HepG2 (cell line): ENCODE measurements around the gene KRABD2.

Experiments used
- ATAC-seq: fragments of 200-7000 bp; cut with Tn5 transposase; 3 replicates; pipeline ENCODE4 v1.9.1; 2020; ENCODE audit warnings: mild to moderate bottlenecking, moderate library complexity
- BruUV-seq: library from RNA; stranded (reverse); fragments of 400-500 nt; replicated peaks from 2 replicates; lab custom pipeline; 2021; lab: Mats Ljungman, UMichigan
- CTCF ChIA-PET: fragments of 300-600 bp; formaldehyde crosslinking; extraction: SDS; loops from one replicate; lab custom pipeline; 2021; ENCODE audit warnings: low total read pairs, inconsistent platforms, low intra/inter-chr PET ratio; lab: Yijun Ruan, JAX
- POLR2A ChIA-PET: fragments of 350-600 bp; sonication (Branson Sonifier 250); formaldehyde crosslinking; loops from one replicate; lab custom pipeline; 2020; ENCODE audit warnings: antibody characterized with exemption, inconsistent platforms; lab: Yijun Ruan, JAX
- DNase-seq: peaks from one replicate; pipeline ENCODE4 v3.0.0-alpha.2; 2015; ENCODE audit warnings: low spot score
- FAIRE-seq: peaks from 3 replicates; lab custom pipeline; 2011; peaks lifted over from hg19 to GRCh38; lab: Jason Lieb, UNC
- H2AFZ ChIP-seq: one replicate; pipeline ENCODE4 v1.6.1; 2011; ENCODE audit warnings: low read length, inconsistent platforms
- H3K27ac ChIP-seq: fragments of 300-600 bp; 3 replicates; pipeline ENCODE4 v1.8.0; 2011; ENCODE audit warnings: mixed run types, mild to moderate bottlenecking, mixed read lengths, low read length, inconsistent platforms; ENCODE audit not compliant: insufficient read depth; ENCODE audit errors: extremely low read length
- H3K27me3 ChIP-seq, 2 experiments: fragments of 200-600 bp in 1 of 2; 2 replicates in 1 of 2; 3 replicates in 1 of 2; pipeline versions ENCODE4 v1.6.0 to v1.8.0; 2011; ENCODE audit warnings: low read length in 2 of 2, mild to moderate bottlenecking in 2 of 2, moderate library complexity in 2 of 2, inconsistent platforms in 1 of 2; ENCODE audit not compliant: insufficient read depth in 2 of 2, control insufficient read depth in 1 of 2
- H3K36me3 ChIP-seq, 2 experiments: fragments of 200-600 bp in 1 of 2; replicated peaks in 1 of 2; 2 replicates in 1 of 2; 3 replicates in 1 of 2; pipeline versions ENCODE4 v1.5.1 to v1.8.0; 2011; ENCODE audit warnings: low read length in 2 of 2, inconsistent platforms in 1 of 2; ENCODE audit not compliant: insufficient read depth in 2 of 2, control insufficient read depth in 1 of 2
- H3K4me1 ChIP-seq: 2 replicates; pipeline ENCODE4 v1.5.1; 2012; ENCODE audit warnings: low read length, inconsistent platforms; ENCODE audit not compliant: insufficient read depth
- H3K4me2 ChIP-seq: 2 replicates; pipeline ENCODE4 v1.6.0; 2011; ENCODE audit warnings: low read depth, low read length, inconsistent platforms
- H3K4me3 ChIP-seq, 3 experiments: fragments of 200-600 bp in 1 of 3; sonication (generic), shearing (Covaris generic) in 1 of 3; replicated peaks in 1 of 3; 2 replicates each; pipeline ENCODE4 v1.5.1; 2011 to 2016; ENCODE audit warnings: low read length in 3 of 3, inconsistent platforms in 2 of 3, low read depth in 2 of 3, mild to moderate bottlenecking in 2 of 3, control low read depth in 1 of 3, mixed read lengths in 1 of 3; ENCODE audit not compliant: insufficient read depth in 1 of 3
- H3K79me2 ChIP-seq: one replicate; pipeline ENCODE4 v1.6.1; 2011; ENCODE audit warnings: low read length, inconsistent platforms; ENCODE audit not compliant: insufficient read depth
- H3K9ac ChIP-seq: 2 replicates; pipeline ENCODE4 v1.6.0; 2011; ENCODE audit warnings: mild to moderate bottlenecking, low read depth, low read length, inconsistent platforms; ENCODE audit not compliant: insufficient read depth
- H3K9me3 ChIP-seq: 2 replicates; pipeline ENCODE4 v1.5.1; 2012; ENCODE audit warnings: mild to moderate bottlenecking, low read length
- H4K20me1 ChIP-seq: 2 replicates; pipeline ENCODE4 v1.6.0; 2011; ENCODE audit warnings: inconsistent platforms, mild to moderate bottlenecking, low read length, moderate library complexity; ENCODE audit not compliant: insufficient read depth
- CHCHD3 ChIP-seq: sonication (generic); formaldehyde crosslinking; IDR thresholded peaks from 2 replicates; pipeline ENCODE4 v1.8.0; 2022; ENCODE audit warnings: mild to moderate bottlenecking, missing genetic modification reagents, moderate library complexity
- DR1 ChIP-seq: sonication (generic); formaldehyde crosslinking; IDR thresholded peaks from 2 replicates; pipeline ENCODE4 v1.8.0; 2021; ENCODE audit warnings: mild to moderate bottlenecking, missing genetic modification reagents, inconsistent platforms
- ELF3 ChIP-seq: IDR thresholded peaks from 2 replicates; pipeline ENCODE4 v1.6.1; 2016; ENCODE audit warnings: missing genetic modification reagents, missing compliant biosample characterization
- HNRNPH1 ChIP-seq: fragments of 200-400 bp; formaldehyde crosslinking; optimal IDR thresholded peaks from 2 replicates; pipeline ENCODE3; 2017; ENCODE audit warnings: mild to moderate bottlenecking, low read depth, low read length
- KLF6 ChIP-seq: IDR thresholded peaks from 2 replicates; pipeline ENCODE4 v1.8.0; 2016; ENCODE audit warnings: missing biosample characterization, missing genetic modification reagents
- MIER2 ChIP-seq: IDR thresholded peaks from 2 replicates; pipeline ENCODE4 v1.6.1; 2016; ENCODE audit warnings: missing biosample characterization, missing genetic modification reagents
- MLXIP ChIP-seq: sonication (generic); formaldehyde crosslinking; IDR thresholded peaks from 2 replicates; pipeline ENCODE4 v1.9.0; 2021; ENCODE audit warnings: missing genetic modification reagents, borderline replicate concordance
- NFYB ChIP-seq: sonication (generic); formaldehyde crosslinking; IDR thresholded peaks from 2 replicates; pipeline ENCODE4 v1.4.0; 2020; ENCODE audit warnings: missing genetic modification reagents
- POLR2A ChIP-seq, 2 experiments: IDR thresholded peaks; 2 replicates each; pipeline ENCODE4 v1.6.1; 2011; ENCODE audit warnings: low read depth in 2 of 2, low read length in 2 of 2, mild to moderate bottlenecking in 1 of 2, moderate library complexity in 1 of 2; ENCODE audit not compliant: insufficient read depth in 1 of 2
- SPEN ChIP-seq: sonication (generic); formaldehyde crosslinking; IDR thresholded peaks from 2 replicates; pipeline ENCODE4 v1.5.1; 2020; ENCODE audit warnings: low read depth, mild to moderate bottlenecking, missing genetic modification reagents
- U2AF1 ChIP-seq: fragments of 200-400 bp; formaldehyde crosslinking; optimal IDR thresholded peaks from 2 replicates; pipeline ENCODE3; 2017; ENCODE audit warnings: mild to moderate bottlenecking, low read depth, low read length
- ZNF235 ChIP-seq: sonication (generic); formaldehyde crosslinking; IDR thresholded peaks from 2 replicates; pipeline ENCODE4 v1.8.1; 2023; ENCODE audit warnings: mild to moderate bottlenecking, missing genetic modification reagents, borderline replicate concordance
- ZNF564 ChIP-seq: sonication (generic); formaldehyde crosslinking; IDR thresholded peaks from 2 replicates; pipeline ENCODE4 v1.8.1; 2023; ENCODE audit warnings: mild to moderate bottlenecking, missing genetic modification reagents
- ZNF724P ChIP-seq: sonication (generic); formaldehyde crosslinking; IDR thresholded peaks from 2 replicates; pipeline ENCODE4 v1.8.0; 2022; ENCODE audit warnings: missing genetic modification reagents, borderline replicate concordance
- ZSCAN22 ChIP-seq: sonication (generic); formaldehyde crosslinking; IDR thresholded peaks from 2 replicates; pipeline ENCODE4 v1.4.0; 2020; ENCODE audit warnings: mild to moderate bottlenecking, missing genetic modification reagents
- WGBS: methylation state at CpG from one replicate; pipeline ENCODE4 v1.1.6; 2017; ENCODE audit warnings: low lambda C conversion rate; 5-methylcytosine and 5-hydroxymethylcytosine counted together
- in situ Hi-C: cut with HindIII; loops from 2 replicates; pipeline ENCODE4 v1.10.0; 2017; ENCODE audit warnings: low pct_unique_long_range_greater_than_20kb; ENCODE audit not compliant: extremely low pct_ligation_motif_present
- intact Hi-C: fragments of 100-400 bp; cut with micrococcal nuclease; formaldehyde crosslinking; loops from one replicate; pipeline ENCODE4 v1.10.0; 2022; ENCODE audit not compliant: unreplicated experiment

The KRABD2 gene

GRCh38 chr17:8387914-8388651 is 11.6 kb upstream of the KRABD2 start:
- DNase-seq (no peak), FAIRE-seq (no peak), ATAC-seq (no peak)
- TF ChIP-seq HNRNPH1 (no peak), MLXIP (CRISPR knock-in tag) (no peak), ZNF564 (CRISPR knock-in tag) (no peak), POLR2A (IDR thresholded peaks at IDR 0.05; ENCODE audit: insufficient read depth in 1 of 2, low read depth in 2 of 2, low read length in 2 of 2) (no peak), ZNF724P (CRISPR knock-in tag) (no peak), SPEN (CRISPR knock-in tag) (no peak), CHCHD3 (no peak), KLF6 (CRISPR knock-in tag) (no peak), ZSCAN22 (CRISPR knock-in tag) (no peak), MIER2 (CRISPR knock-in tag) (no peak), NFYB (no peak), ZNF235 (CRISPR knock-in tag) (no peak), U2AF1 (no peak), ELF3 (CRISPR knock-in tag) (no peak), DR1 (CRISPR knock-in tag) (no peak)
- no peaks in the 10 kb centered on the region for H3K9me3 ChIP-seq
- no peak overlapping the region for H2AFZ ChIP-seq
- BruUV-seq, result no TSS peak
- in situ Hi-C loops (no loop called here), intact Hi-C loops (loop anchor here (10.0 kb wide), 1 partner anchor 47 kb away; the partner anchor contains the start of gene NDEL1)
- H3K4me2 ChIP-seq, result no peak overlapping the region
- no peaks in the 10 kb centered on the region for H4K20me1 ChIP-seq
- no peaks in the 10 kb centered on the region for H3K79me2 ChIP-seq
- H3K36me3 ChIP-seq, result no peaks in the 10 kb centered on the region
- H3K27ac ChIP-seq, result no peak overlapping the region
- H3K9ac ChIP-seq, result no peak overlapping the region
- peaks cover 25% of the 10 kb centered on the region for H3K4me1 ChIP-seq
- H3K27me3 ChIP-seq, result peaks cover 0 to 14% of the 10 kb centered on the region in 2 experiments; a peak in 1 of 5 replicates
- POLR2A ChIA-PET, result no interaction called here
- CTCF ChIA-PET, result no interaction called here
- WGBS, result 63% methylated on average over 7 of the region's 7 CpGs
- no peak overlapping the region for H3K4me3 ChIP-seq
